Spleen (tissue), 11 donors: ENCODE results near the gene RNASE12. TPM values are rescaled to one million over a fixed set of nuclear protein-coding genes. Genes with fewer than 3 reads are reported as not detected.

Source experiments
- DNase-seq: peaks from one replicate; pipeline ENCODE4 v3.0.0-alpha.2; 2020
- H3K27ac ChIP-seq, 8 donors: fragments of 200-600 bp; sonication (generic) in 7 of 8; 1 replicate in 4 of 8; 2 replicates in 4 of 8; pipeline versions ENCODE4 v1.5.0 to v1.8.0; 2016 to 2021; ENCODE audit warnings: inconsistent platforms in 4 of 8, mild to moderate bottlenecking in 4 of 8, moderate library complexity in 1 of 8
- H3K27me3 ChIP-seq, 7 donors: fragments of 200-600 bp; sonication (generic) in 6 of 7; replicated peaks in 1 of 7; 1 replicate in 4 of 7; 2 replicates in 3 of 7; pipeline versions ENCODE4 v1.5.0 to v1.8.0; 2016 to 2021; ENCODE audit warnings: inconsistent platforms in 3 of 7, mild to moderate bottlenecking in 1 of 7
- H3K36me3 ChIP-seq, 6 donors: fragments of 200-600 bp; sonication (generic) in 5 of 6; 1 replicate in 4 of 6; 2 replicates in 2 of 6; pipeline versions ENCODE4 v1.5.0 to v1.8.0; 2016 to 2021; ENCODE audit warnings: inconsistent platforms in 2 of 6
- H3K4me1 ChIP-seq, 6 donors: fragments of 200-600 bp; sonication (generic) in 5 of 6; 1 replicate in 3 of 6; 2 replicates in 3 of 6; pipeline versions ENCODE4 v1.5.0 to v1.8.0; 2016 to 2021; ENCODE audit warnings: inconsistent platforms in 3 of 6
- H3K4me3 ChIP-seq, 8 donors: fragments of 200-600 bp; sonication (generic) in 7 of 8; 1 replicate in 4 of 8; 2 replicates in 4 of 8; pipeline versions ENCODE4 v1.5.0 to v1.8.0; 2016 to 2021; ENCODE audit warnings: inconsistent platforms in 4 of 8, mild to moderate bottlenecking in 4 of 8, moderate library complexity in 2 of 8
- H3K9me3 ChIP-seq, 8 donors: fragments of 200-600 bp; sonication (generic) in 7 of 8; 1 replicate in 4 of 8; 2 replicates in 4 of 8; pipeline versions ENCODE4 v1.5.0 to v1.8.0; 2016 to 2021; ENCODE audit warnings: inconsistent platforms in 4 of 8
- CTCF ChIP-seq, 11 experiments: fragments of 200-600 bp in 7 of 11; fragments of 450-650 bp in 4 of 11; sonication (generic) in 4 of 11; IDR thresholded peaks in 8 of 11; conservative IDR thresholded peaks in 3 of 11; 1 replicate in 7 of 11; 2 replicates in 4 of 11; pipeline versions ENCODE4 v1.4.0 to v1.8.0; 2016 to 2021; ENCODE audit warnings: antibody characterized with exemption in 11 of 11, inconsistent platforms in 4 of 11, mild to moderate bottlenecking in 1 of 11
- POLR2A ChIP-seq, 3 donors: fragments of 450-650 bp; IDR thresholded peaks; one replicate each; pipeline ENCODE4 v1.5.1; 2017; ENCODE audit warnings: antibody characterized with exemption in 3 of 3, mild to moderate bottlenecking in 1 of 3
- POLR2AphosphoS5 ChIP-seq, 3 donors: sonication (generic); formaldehyde crosslinking; IDR thresholded peaks; one replicate each; pipeline ENCODE4 v1.5.1; 2017; ENCODE audit warnings: antibody characterized with exemption in 3 of 3
- WGBS, 5 donors: extraction: QIAGEN DNeasy Blood & Tissue Kit in 3 of 5; methylation state at CpG; one replicate each; pipeline versions ENCODE4 v1.1.5 to v1.1.7; 2013 to 2018; 5-methylcytosine and 5-hydroxymethylcytosine counted together
- intact Hi-C: fragments of 100-400 bp; cut with DNase I; formaldehyde crosslinking; loops from one replicate; pipeline ENCODE4 v1.15.0; 2023; ENCODE audit warnings: low total_unique reads
- polyA plus RNA-seq, 3 donors: library from polyadenylated mRNA; stranded (reverse); fragments of 200-250 nt; gene quantifications; one replicate each; pipeline ENCODE4 v1.2.1, GENCODE V29; 2013
- total RNA-seq, 7 donors: library from RNA; depleted of rRNA in 3 of 7; stranded (reverse); fragments of >200 nt in 3 of 7; fragmentation: NEBNext Ultra II Directional in 4 of 7; extraction: Animal tissue kit (Norgen Biotek cat#: 25700) in 4 of 7; gene quantifications; one replicate each; pipeline versions ENCODE4 v1.1.0 to v1.2.1, GENCODE V29; 2016 to 2021
- donor health status: healthy with polysubstance abuse.
- donor health status: DM: no; HTN: no; CAD: no; lungs with moderate emphysema.
- donor health status: DM: no; HTN: no; CAD: no.
- donor health status: Bipolar disorder and iron deficiency.
- donor health status: healthy.
- donor health status: DM: no; HTN: no; CAD: no.
- donor health status: DM: yes; HTN: yes; CAD: no.

Gene RNASE12
- total and polyA plus RNA-seq, 10 donors: not detected

DNA sequence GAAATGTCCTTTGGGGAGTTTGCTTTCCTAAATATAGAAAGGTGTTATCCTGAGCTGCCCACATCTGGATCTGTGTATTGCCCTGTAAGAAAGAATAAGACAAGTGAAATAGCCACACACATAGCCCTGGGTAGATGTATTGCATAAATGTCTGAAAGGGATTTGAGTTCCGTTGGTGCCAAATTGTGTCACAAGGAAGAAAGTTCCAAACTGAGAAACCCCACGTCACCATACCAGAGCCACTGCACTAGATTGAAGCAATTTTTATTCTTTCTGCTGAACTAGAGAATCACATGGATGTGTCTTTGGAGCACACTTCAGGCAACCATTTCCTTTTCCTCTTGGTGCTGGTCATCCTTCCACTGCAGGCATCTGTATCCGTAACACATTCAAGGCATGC lies 35.3 kb downstream of the RNASE12 start:
- 48 to 88% (median 67%) methylated on average over 3 of the region's 3 CpGs for WGBS, 5 donors
- TF ChIP-seq CTCF (IDR thresholded peaks at IDR 0.05 in 8 of 11, conservative IDR thresholded peaks at IDR 0.05 in 3 of 11) (no peak), POLR2A (IDR thresholded peaks at IDR 0.05) (no peak), POLR2AphosphoS5 (IDR thresholded peaks at IDR 0.05) (no peak)
- H3K4me1 ChIP-seq: no peaks in the 10 kb centered on the region
- H3K36me3 ChIP-seq: no peaks in the 10 kb centered on the region
- no peak overlapping the region for H3K27ac ChIP-seq
- H3K27me3 ChIP-seq: no peaks in the 10 kb centered on the region
- no peaks in the 10 kb centered on the region for H3K9me3 ChIP-seq
- no peak overlapping the region for H3K4me3 ChIP-seq
- intact Hi-C loops: no loop called here
- no peak for DNase-seq

GRCh38 chr14:20553024-20553423 lies 38.2 kb downstream of the RNASE12 start:
- no peaks in the 10 kb centered on the region for H3K27me3 ChIP-seq
- DNase-seq: no peak
- H3K4me3 ChIP-seq: no peak overlapping the region
- H3K4me1 ChIP-seq: no peaks in the 10 kb centered on the region
- TF ChIP-seq POLR2A (IDR thresholded peaks at IDR 0.05) (no peak), POLR2AphosphoS5 (IDR thresholded peaks at IDR 0.05) (no peak), CTCF (IDR thresholded peaks at IDR 0.05 in 8 of 11, conservative IDR thresholded peaks at IDR 0.05 in 3 of 11) (no peak)
- H3K9me3 ChIP-seq: no peaks in the 10 kb centered on the region
- intact Hi-C loops: no loop called here
- no peaks in the 10 kb centered on the region for H3K36me3 ChIP-seq
- no peak overlapping the region for H3K27ac ChIP-seq

DNA sequence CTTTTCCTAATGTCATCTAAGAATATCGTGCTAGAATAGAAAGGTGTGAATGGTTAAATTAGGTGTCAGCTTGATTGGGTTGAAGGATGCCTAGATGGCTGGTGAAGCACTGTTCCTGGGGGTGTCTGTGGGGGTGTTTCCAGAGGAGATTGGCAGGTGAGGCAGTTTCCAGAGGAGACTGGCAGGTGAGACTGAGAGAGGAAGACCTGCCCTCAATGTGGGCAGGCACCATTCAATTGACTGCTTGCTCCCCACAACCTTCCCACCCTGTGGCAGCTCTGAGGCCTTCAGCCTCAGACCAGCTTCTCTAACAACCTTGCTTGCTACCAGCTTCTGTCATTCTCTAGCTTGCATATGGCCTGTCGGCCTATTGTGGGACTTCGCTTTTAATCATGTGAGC lies 39.6 kb downstream of the RNASE12 start:
- no peak overlapping the region for H3K27ac ChIP-seq
- intact Hi-C loops: no loop called here
- no peaks in the 10 kb centered on the region for H3K4me1 ChIP-seq
- 92 to 97% (median 94%) methylated on average over 3 of the region's 3 CpGs for WGBS, 5 donors
- TF ChIP-seq CTCF (IDR thresholded peaks at IDR 0.05 in 8 of 11, conservative IDR thresholded peaks at IDR 0.05 in 3 of 11): no peak
- TF ChIP-seq POLR2AphosphoS5 (IDR thresholded peaks at IDR 0.05): no peak
- TF ChIP-seq POLR2A (IDR thresholded peaks at IDR 0.05): no peak
- H3K4me3 ChIP-seq: no peak overlapping the region
- no peaks in the 10 kb centered on the region for H3K27me3 ChIP-seq
- no peak for DNase-seq
- H3K9me3 ChIP-seq: no peaks in the 10 kb centered on the region
- no peaks in the 10 kb centered on the region for H3K36me3 ChIP-seq

- Histone ChIP-seq H3K4me3 (no peak overlapping the region), H3K36me3 (no peaks in the 10 kb centered on the region), H3K9me3 (no peaks in the 10 kb centered on the region), H3K4me1 (no peaks in the 10 kb centered on the region), H3K27ac (no peak overlapping the region), H3K27me3 (no peaks in the 10 kb centered on the region)
- 94 to 97% (median 96%) methylated on average over 2 of the region's 2 CpGs for WGBS, 5 donors
- intact Hi-C loops: no loop called here
- no peak for TF ChIP-seq POLR2A (IDR thresholded peaks at IDR 0.05)
- TF ChIP-seq POLR2AphosphoS5 (IDR thresholded peaks at IDR 0.05): no peak
- no peak for TF ChIP-seq CTCF (IDR thresholded peaks at IDR 0.05 in 8 of 11, conservative IDR thresholded peaks at IDR 0.05 in 3 of 11)
- no peak for DNase-seq
Measured at GRCh38 chr14:20550926-20551325, 40.2 kb downstream of the RNASE12 start.
